HG03442 (cell line): ENCODE data around the gene VAV2.

Experiments used
- ATAC-seq: cut with Tn5 transposase; IDR thresholded peaks from one replicate; pipeline ENCODE4 v1.9.1; 2021; ENCODE audit warnings: mild to moderate bottlenecking, moderate library complexity; ENCODE audit not compliant: unreplicated experiment

The VAV2 gene

GRCh38 chr9:134028575-134029247 is 36.6 kb upstream of the VAV2 start:
- no peak for ATAC-seq

GRCh38 chr9:134028076-134028475 is 36.0 kb upstream of the VAV2 start:
- ATAC-seq, result no peak

- no peak for ATAC-seq
Measured at GRCh38 chr9:134027561-134027960, 35.4 kb upstream of the VAV2 start.

GRCh38 chr9:134026981-134027380 is 34.9 kb upstream of the VAV2 start:
- ATAC-seq, result no peak

GRCh38 chr9:134026581-134026980 is 34.5 kb upstream of the VAV2 start:
- ATAC-seq, result no peak

- ATAC-seq, result peak; percentile 30
Measured at GRCh38 chr9:134025606-134026541, 33.8 kb upstream of the VAV2 start.

- ATAC-seq, result peak; percentile 85
Measured at GRCh38 chr9:134024828-134025605, 32.9 kb upstream of the VAV2 start, which contains the start of gene BRD3OS. BRD3OS (plus strand) TSS chr9:134025481; CDS start chr9:134026748, 1,267 bp downstream.

GRCh38 chr9:134024214-134024792 is 32.2 kb upstream of the VAV2 start:
- no peak for ATAC-seq

- ATAC-seq, result no peak
Measured at GRCh38 chr9:134014946-134015345, 22.8 kb upstream of the VAV2 start.

GRCh38 chr9:134011401-134011800 is 19.3 kb upstream of the VAV2 start:
- ATAC-seq, result no peak

- ATAC-seq, result no peak
Measured at GRCh38 chr9:134010310-134011173, 18.4 kb upstream of the VAV2 start.

- ATAC-seq, result no peak
Measured at GRCh38 chr9:134007571-134007970, 15.4 kb upstream of the VAV2 start.

GRCh38 chr9:134007150-134007549 is 15.0 kb upstream of the VAV2 start:
- ATAC-seq, result no peak

GRCh38 chr9:134005381-134005780 is 13.3 kb upstream of the VAV2 start:
- no peak for ATAC-seq

GRCh38 chr9:134004881-134005280 is 12.8 kb upstream of the VAV2 start:
- no peak for ATAC-seq

- ATAC-seq, result no peak
Measured at GRCh38 chr9:134004131-134004873, 12.2 kb upstream of the VAV2 start.

GRCh38 chr9:134003237-134003636 is 11.1 kb upstream of the VAV2 start:
- ATAC-seq, result no peak

- no peak for ATAC-seq
Measured at GRCh38 chr9:134002796-134003195, 10.7 kb upstream of the VAV2 start.

GRCh38 chr9:133999851-134000265 is 7.7 kb upstream of the VAV2 start:
- no peak for ATAC-seq
